ENCODE data around the gene INSIG2. TPM values are rescaled to one million over a fixed set of nuclear protein-coding genes. Genes with fewer than 3 reads are reported as not detected.

The INSIG2 gene
- total RNA-seq, 3 donors from 2014 or later (not counting 1 experiment from before 2014, with no cell fraction given) = 9.5 to 20.5 (median 13.9) TPM

GRCh38 chr2:118146315-118147283 is 58.3 kb downstream of the INSIG2 start:
- DNase-seq (no peak), ATAC-seq (no peak)
- TF ChIP-seq CTCF (IDR thresholded peaks at IDR 0.05) = no peak
- H3K27ac Mint-ChIP-seq = no peak overlapping the region
- H3K27ac ChIP-seq (ENCODE audit: low read length) = no peak overlapping the region
- no peaks in the 10 kb centered on the region for H3K36me3 ChIP-seq (ENCODE audit: control insufficient read depth, insufficient read depth, low read length)
- H3K9me3 Mint-ChIP-seq = no peaks in the 10 kb centered on the region
- no peaks in the 10 kb centered on the region for H3K36me3 Mint-ChIP-seq
- peaks cover 14 to 24% of the 10 kb centered on the region in 2 donors for H3K27me3 Mint-ChIP-seq (ENCODE audit: low read depth in 2 of 2)
- H3K27me3 ChIP-seq (ENCODE audit: control insufficient read depth, insufficient read depth, low read length) = no peaks in the 10 kb centered on the region
- H3K4me3 ChIP-seq (ENCODE audit: low read length) = no peak overlapping the region
- 91% methylated on average over 10 of the region's 11 CpGs for WGBS (ENCODE audit: insufficient coverage)
- no peaks in the 10 kb centered on the region for H3K4me1 Mint-ChIP-seq
- H3K9me3 ChIP-seq (ENCODE audit: control insufficient read depth, insufficient read depth, low read length) = no peaks in the 10 kb centered on the region
- no peak overlapping the region for H3K4me3 Mint-ChIP-seq
- H3K4me1 ChIP-seq (ENCODE audit: control insufficient read depth, insufficient read depth, low read length) = no peaks in the 10 kb centered on the region
- intact Hi-C loops (cut with micrococcal nuclease) = no loop called here

GRCh38 chr2:118148133-118148532 is 59.9 kb downstream of the INSIG2 start:
- TF ChIP-seq CTCF (IDR thresholded peaks at IDR 0.05) = no peak
- H3K9me3 Mint-ChIP-seq = no peaks in the 10 kb centered on the region
- intact Hi-C loops (cut with micrococcal nuclease) = no loop called here
- Histone ChIP-seq H3K4me1 (ENCODE audit: control insufficient read depth, insufficient read depth, low read length) (no peaks in the 10 kb centered on the region), H3K27ac (ENCODE audit: low read length) (no peak overlapping the region), H3K36me3 (ENCODE audit: control insufficient read depth, insufficient read depth, low read length) (no peaks in the 10 kb centered on the region), H3K27me3 (ENCODE audit: control insufficient read depth, insufficient read depth, low read length) (no peaks in the 10 kb centered on the region), H3K4me3 (ENCODE audit: low read length) (no peak overlapping the region), H3K9me3 (ENCODE audit: control insufficient read depth, insufficient read depth, low read length) (no peaks in the 10 kb centered on the region)
- H3K4me3 Mint-ChIP-seq = no peak overlapping the region
- H3K27ac Mint-ChIP-seq = no peak overlapping the region
- DNase-seq (no peak), ATAC-seq (no peak)
- 80% methylated on average over 1 of the region's 1 CpG for WGBS (ENCODE audit: insufficient coverage)
- H3K27me3 Mint-ChIP-seq (ENCODE audit: low read depth in 2 of 2) = peaks cover 17 to 35% of the 10 kb centered on the region in 2 donors
- no peaks in the 10 kb centered on the region for H3K4me1 Mint-ChIP-seq
- no peaks in the 10 kb centered on the region for H3K36me3 Mint-ChIP-seq

- H3K27me3 Mint-ChIP-seq (ENCODE audit: low read depth in 2 of 2) = peaks cover 17 to 42% of the 10 kb centered on the region in 2 donors
- Histone ChIP-seq H3K9me3 (ENCODE audit: control insufficient read depth, insufficient read depth, low read length) (no peaks in the 10 kb centered on the region), H3K36me3 (ENCODE audit: control insufficient read depth, insufficient read depth, low read length) (no peaks in the 10 kb centered on the region), H3K4me3 (ENCODE audit: low read length) (no peak overlapping the region), H3K4me1 (ENCODE audit: control insufficient read depth, insufficient read depth, low read length) (no peaks in the 10 kb centered on the region), H3K27me3 (ENCODE audit: control insufficient read depth, insufficient read depth, low read length) (no peaks in the 10 kb centered on the region), H3K27ac (ENCODE audit: low read length) (no peak overlapping the region)
- H3K27ac Mint-ChIP-seq = no peak overlapping the region
- intact Hi-C loops (cut with micrococcal nuclease) = no loop called here
- ATAC-seq (no peak), DNase-seq (no peak)
- H3K36me3 Mint-ChIP-seq = no peaks in the 10 kb centered on the region
- WGBS (ENCODE audit: insufficient coverage) = 53% methylated on average over 3 of the region's 3 CpGs
- no peaks in the 10 kb centered on the region for H3K4me1 Mint-ChIP-seq
- H3K9me3 Mint-ChIP-seq = no peaks in the 10 kb centered on the region
- no peak for TF ChIP-seq CTCF (IDR thresholded peaks at IDR 0.05)
- H3K4me3 Mint-ChIP-seq = no peak overlapping the region
These were observed 60.5 kb downstream of the INSIG2 start for GRCh38 chr2:118148809-118149208.
